K562 (cell line): ENCODE data around the gene ABAT. TPM values are rescaled to one million over a fixed set of nuclear protein-coding genes. Genes with fewer than 3 reads are reported as not detected.

Source experiments
- ATAC-seq: fragments of 200-7000 bp; cut with Tn5 transposase; 3 replicates; pipeline ENCODE4 v1.9.1; 2020; ENCODE audit warnings: moderate library complexity
- BruUV-seq: library from RNA; stranded (reverse); fragments of 400-500 nt; replicated peaks from 2 replicates; lab custom pipeline; 2021; lab: Mats Ljungman, UMichigan
- CTCF ChIA-PET: fragments of 300-600 bp; formaldehyde crosslinking; extraction: SDS; loops from one replicate; lab custom pipeline; 2021; ENCODE audit warnings: low intra/inter-chr PET ratio; lab: Yijun Ruan, JAX
- POLR2A ChIA-PET: fragments of 300-600, 350-650 bp; sonication (Branson Sonifier 250); formaldehyde crosslinking; extraction: SDS; loops from one replicate; lab custom pipeline; 2021; ENCODE audit warnings: antibody characterized with exemption, inconsistent platforms; lab: Yijun Ruan, JAX
- DNase-seq, 4 experiments: peaks; one replicate each; pipeline versions ENCODE4 v3.0.0 to v3.0.0-alpha.2; 2011 to 2018; ENCODE audit warnings: low spot score in 3 of 4, mixed read lengths in 3 of 4; ENCODE audit errors: extremely low read depth in 1 of 4
- FAIRE-seq: peaks from 2 replicates; lab custom pipeline; 2011; peaks lifted over from hg19 to GRCh38; lab: Jason Lieb, UNC
- H2AFZ ChIP-seq: 2 replicates; pipeline ENCODE4 v1.6.0; 2011; ENCODE audit warnings: low read depth, low read length, control low read depth, inconsistent platforms
- H3K27ac ChIP-seq: fragments of 200-600 bp; 3 replicates; pipeline ENCODE4 v1.8.0; 2011; ENCODE audit warnings: low read depth, mild to moderate bottlenecking, control low read depth, inconsistent platforms, low read length, moderate library complexity, mixed read lengths; ENCODE audit errors: extremely low read depth
- H3K27me3 ChIP-seq, 2 experiments: fragments of 300-600 bp in 1 of 2; 2 replicates in 1 of 2; 3 replicates in 1 of 2; pipeline versions ENCODE4 v1.6.0 to v1.8.0; 2011; ENCODE audit warnings: inconsistent platforms in 2 of 2, low read length in 2 of 2, mild to moderate bottlenecking in 1 of 2, mixed read lengths in 1 of 2, moderate library complexity in 1 of 2; ENCODE audit not compliant: control insufficient read depth in 2 of 2, insufficient read depth in 2 of 2
- H3K36me3 ChIP-seq: fragments of 300-600 bp; 3 replicates; pipeline ENCODE4 v1.8.0; 2011; ENCODE audit warnings: mild to moderate bottlenecking, low read length, inconsistent platforms; ENCODE audit not compliant: control insufficient read depth, insufficient read depth
- H3K4me1 ChIP-seq, 2 experiments: fragments of 200-600 bp in 1 of 2; replicated peaks in 1 of 2; 2 replicates in 1 of 2; 3 replicates in 1 of 2; pipeline versions ENCODE4 v1.5.1 to v1.8.0; 2011; ENCODE audit warnings: inconsistent platforms in 2 of 2, low read length in 2 of 2, mild to moderate bottlenecking in 1 of 2, mixed read lengths in 1 of 2, moderate library complexity in 1 of 2; ENCODE audit not compliant: control insufficient read depth in 2 of 2, insufficient read depth in 2 of 2
- H3K4me2 ChIP-seq: 2 replicates; pipeline ENCODE4 v1.6.1; 2011; ENCODE audit warnings: low read length, control low read depth, inconsistent platforms, mixed read lengths; ENCODE audit not compliant: insufficient read depth
- H3K4me3 ChIP-seq: fragments of 200-600 bp; sonication (generic), shearing (Covaris generic); 2 replicates; pipeline ENCODE4 v1.5.1; 2016; ENCODE audit warnings: control low read depth, inconsistent platforms
- H3K79me2 ChIP-seq: fragments of 200-600 bp; 3 replicates; pipeline ENCODE4 v1.8.0; 2011; ENCODE audit warnings: low read length, inconsistent platforms; ENCODE audit not compliant: control insufficient read depth, insufficient read depth
- H3K9ac ChIP-seq, 2 experiments: 2 replicates each; pipeline versions ENCODE4 v1.6.0 to v1.6.1; 2011; ENCODE audit warnings: low read depth in 2 of 2, low read length in 2 of 2, control low read depth in 1 of 2, inconsistent platforms in 1 of 2, mild to moderate bottlenecking in 1 of 2, mixed read lengths in 1 of 2; ENCODE audit not compliant: insufficient read depth in 1 of 2
- H3K9me1 ChIP-seq: one replicate; pipeline ENCODE4 v1.6.0; 2011; ENCODE audit warnings: inconsistent platforms, mild to moderate bottlenecking, low read length, moderate library complexity; ENCODE audit not compliant: control insufficient read depth, insufficient read depth
- H3K9me3 ChIP-seq: replicated peaks from 2 replicates; pipeline ENCODE4 v1.5.1; 2011; ENCODE audit warnings: low read depth, low read length, inconsistent platforms; ENCODE audit not compliant: control insufficient read depth, insufficient read depth
- H4K20me1 ChIP-seq: replicated peaks from 2 replicates; pipeline ENCODE4 v1.6.1; 2011; ENCODE audit warnings: low read length, inconsistent platforms, mixed read lengths; ENCODE audit not compliant: control insufficient read depth, insufficient read depth
- ETV6 ChIP-seq, 3 experiments: fragments of 150-350 bp in 1 of 3; sonication (generic) in 1 of 3; formaldehyde crosslinking in 1 of 3; IDR thresholded peaks; 2 replicates each; pipeline versions ENCODE4 v1.6.1 to v1.8.0; 2014 to 2022; ENCODE audit warnings: borderline replicate concordance in 2 of 3, low read depth in 2 of 3, antibody characterized with exemption in 1 of 3, low read length in 1 of 3, mild to moderate bottlenecking in 1 of 3, missing genetic modification reagents in 1 of 3
- NEUROD1 ChIP-seq: fragments of 150-350 bp; IDR thresholded peaks from 2 replicates; pipeline ENCODE4 v1.6.1; 2014; ENCODE audit warnings: borderline replicate concordance, low read length, low read depth; ENCODE audit not compliant: partially characterized antibody
- WGBS: fragments of 100-300 bp; shearing (Covaris generic); methylation state at CpG from one replicate; pipeline ENCODE4 v1.1.6; 2016; ENCODE audit warnings: low coverage, mixed read lengths; ENCODE audit not compliant: insufficient coverage; ENCODE audit errors: missing lambda C conversion rate; 5-methylcytosine and 5-hydroxymethylcytosine counted together
- in situ Hi-C: fragments of 300-500 bp; cut with MboI; formaldehyde crosslinking; loops from 4 replicates; pipeline ENCODE4 v1.15.0; 2018; ENCODE audit warnings: inconsistent platforms, mixed read lengths
- intact Hi-C: fragments of 100-400 bp; cut with micrococcal nuclease; formaldehyde crosslinking; loops from 2 replicates; pipeline ENCODE4 v1.14.2; 2022
- polyA plus RNA-seq, 8 experiments: library from polyadenylated mRNA; depleted of rRNA in 4 of 8; stranded (reverse) in 5 of 8; unstranded in 3 of 8; fragments of >200 nt; fragmentation: Nextera tagmentation in 2 of 8; fragmentation: Illumina TruSeq in 1 of 8; extraction: Ambion mirVana in 2 of 8; extraction: Trizol in 1 of 8; gene quantifications; 2 replicates each; pipeline versions ENCODE4 v1.2.1 to v1.2.3, GENCODE V29; 2011 to 2014; ENCODE audit warnings: inconsistent platforms in 1 of 8, missing spikeins in 1 of 8
- total RNA-seq, 7 experiments: library from RNA; depleted of rRNA in 6 of 7; stranded (reverse); fragments of >200 nt in 6 of 7; fragmentation: Illumina TruSeq in 2 of 7; extraction: Trizol in 2 of 7; gene quantifications; 2 replicates each; pipeline versions ENCODE4 v1.2.1 to v1.2.3, GENCODE V29; 2011 to 2021; ENCODE audit warnings: low replicate concordance in 1 of 7
- TF ChIP-seq, protein P1 (sequence below): fragments of 250-450 bp; sonication (Bioruptor Pico); IDR thresholded peaks from 2 replicates; pipeline ENCODE4 v1.5.0; 2021

The ABAT gene
- total and polyA plus RNA-seq, 9 of the 15 experiments (the other 6 are each of a cell fraction or from before 2014, with no cell fraction given), result 0.01 to 0.49 (median 0.10) TPM

DNA sequence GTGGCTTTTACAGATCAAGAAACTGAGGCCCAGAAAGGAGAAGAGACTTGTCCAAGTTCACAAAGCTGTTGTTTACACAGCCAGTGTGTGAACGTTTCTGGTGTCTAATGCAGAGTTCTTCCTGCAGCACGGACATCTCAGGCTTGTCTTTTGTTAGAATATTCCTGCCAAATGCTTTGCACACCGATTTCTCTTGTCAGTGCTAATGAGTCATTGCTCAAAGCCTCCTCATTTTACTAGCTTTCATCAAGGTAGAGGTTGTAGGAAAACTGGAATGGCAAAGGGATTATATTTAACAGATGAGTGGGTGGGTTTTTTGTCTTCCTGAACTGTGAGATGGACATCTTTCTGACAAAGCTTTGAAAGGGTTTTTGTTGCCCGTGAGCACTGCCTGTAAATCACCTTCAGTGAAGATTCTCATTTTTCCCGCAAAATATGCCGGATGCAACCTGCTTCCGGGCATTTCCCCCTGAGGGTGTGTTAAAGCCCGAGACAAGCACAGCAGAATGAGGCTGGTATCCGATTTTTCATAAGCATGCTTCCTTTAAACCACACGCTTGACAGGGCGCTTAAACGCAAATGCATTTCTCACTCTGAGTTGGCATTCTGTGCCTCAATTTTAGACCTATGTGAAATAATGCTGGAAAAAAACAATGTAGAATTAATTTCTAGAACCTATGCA is 137.9 kb downstream of the ABAT start:
- ChIA-PET CTCF (no interaction called here), POLR2A (interaction anchor here (0.9 to 1.1 kb wide), 2 partner anchors 9 to 11 kb away, joined by 3 read pairs; no protein-coding TSS in a partner anchor)
- WGBS, result 90% methylated on average over 12 of the region's 12 CpGs
- TF ChIP-seq, protein P1, sequence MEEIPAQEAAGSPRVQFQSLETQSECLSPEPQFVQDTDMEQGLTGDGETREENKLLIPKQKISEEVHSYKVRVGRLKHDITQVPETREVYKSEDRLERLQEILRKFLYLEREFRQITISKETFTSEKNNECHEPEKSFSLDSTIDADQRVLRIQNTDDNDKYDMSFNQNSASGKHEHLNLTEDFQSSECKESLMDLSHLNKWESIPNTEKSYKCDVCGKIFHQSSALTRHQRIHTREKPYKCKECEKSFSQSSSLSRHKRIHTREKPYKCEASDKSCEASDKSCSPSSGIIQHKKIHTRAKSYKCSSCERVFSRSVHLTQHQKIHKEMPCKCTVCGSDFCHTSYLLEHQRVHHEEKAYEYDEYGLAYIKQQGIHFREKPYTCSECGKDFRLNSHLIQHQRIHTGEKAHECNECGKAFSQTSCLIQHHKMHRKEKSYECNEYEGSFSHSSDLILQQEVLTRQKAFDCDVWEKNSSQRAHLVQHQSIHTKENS (CRISPR knock-in tag), result no peak
- TF ChIP-seq ETV6 (IDR thresholded peaks at IDR 0.05; ENCODE audit: borderline replicate concordance in 1 of 2, low read depth in 2 of 2, low read length in 1 of 2) (no peak), ETV6 (CRISPR knock-in tag; IDR thresholded peaks at IDR 0.05; ENCODE audit: borderline replicate concordance) (no peak), NEUROD1 (no peak)
- no TSS peak for BruUV-seq
- no peak for DNase-seq
- intact Hi-C loops, result no loop called here
- Histone ChIP-seq H4K20me1 (no peaks in the 10 kb centered on the region; the same call in 1 of the 2 replicates), H3K27ac (no peak overlapping the region), H3K36me3 (peaks cover 97% of the 10 kb centered on the region), H3K9me1 (no peaks in the 10 kb centered on the region), H3K9me3 (no peaks in the 10 kb centered on the region), H3K27me3 (no peaks in the 10 kb centered on the region), H2AFZ (no peak overlapping the region), H3K4me3 (no peak overlapping the region), H3K4me1 (no peaks in the 10 kb centered on the region), H3K79me2 (no peaks in the 10 kb centered on the region; the same call in 2 of the 3 replicates), H3K4me2 (no peak overlapping the region), H3K9ac (no peak overlapping the region)
- no peak for ATAC-seq
- in situ Hi-C loops, result no loop called here
- FAIRE-seq, result no peak
